Hematopoietic multipotent progenitor cell treated with erythropoietin and hydrocortisone succinate and interleukin-3 and kit ligand, for 4 days (in vitro differentiated cells): ENCODE measurements around the gene ACSM6.
A peak's percentile ranks its signal among the peaks of the same experiment; 100 is the strongest.
"Not testable (repeated sequence)": the region's sequence is repeated elsewhere in the genome, so short reads cannot be mapped to it uniquely, and the experiment has no call there.

Experiments used
- DNase-seq: peaks from one replicate; pipeline ENCODE4 v3.0.0-alpha.2; 2015

Gene ACSM6

GRCh38 chr10:95217476-95217875, 23.4 kb downstream of the ACSM6 start:
- no peak for DNase-seq

GRCh38 chr10:95220539-95220938, 26.5 kb downstream of the ACSM6 start:
- DNase-seq = no peak

GRCh38 chr10:95221124-95221523, 27.1 kb downstream of the ACSM6 start:
- DNase-seq = no peak

- no peak for DNase-seq
These were observed 31.1 kb downstream of the ACSM6 start for GRCh38 chr10:95225136-95225535.

- DNase-seq = not testable (repeated sequence)
These were observed 35.1 kb downstream of the ACSM6 start for GRCh38 chr10:95228934-95229723.

GRCh38 chr10:95229724-95230627, 35.9 kb downstream of the ACSM6 start:
- DNase-seq = no peak

- peak; percentile 81 for DNase-seq
These were observed 36.9 kb downstream of the ACSM6 start for GRCh38 chr10:95230677-95231586.

- no peak for DNase-seq
These were observed 39.5 kb downstream of the ACSM6 start for GRCh38 chr10:95233377-95234034.

GRCh38 chr10:95234951-95235350, 40.9 kb downstream of the ACSM6 start:
- DNase-seq = no peak

- no peak for DNase-seq
These were observed 41.6 kb downstream of the ACSM6 start for GRCh38 chr10:95235676-95236067.

GRCh38 chr10:95236068-95236903, 42.2 kb downstream of the ACSM6 start:
- peak; percentile 47 for DNase-seq

GRCh38 chr10:95237376-95238170, 43.5 kb downstream of the ACSM6 start:
- no peak for DNase-seq

- DNase-seq = not testable (repeated sequence)
These were observed 46.1 kb downstream of the ACSM6 start for GRCh38 chr10:95240096-95240495.

GRCh38 chr10:95240811-95241210, 46.8 kb downstream of the ACSM6 start:
- no peak for DNase-seq

GRCh38 chr10:95241533-95241932, 47.5 kb downstream of the ACSM6 start:
- peak; percentile 36 for DNase-seq

GRCh38 chr10:95242581-95243317, 48.7 kb downstream of the ACSM6 start:
- DNase-seq = peak; percentile 77

- DNase-seq = no peak
These were observed 49.2 kb downstream of the ACSM6 start for GRCh38 chr10:95243318-95243617.

GRCh38 chr10:95244152-95244551, 50.1 kb downstream of the ACSM6 start:
- DNase-seq = no peak

- DNase-seq = no peak
These were observed 51.5 kb downstream of the ACSM6 start for GRCh38 chr10:95245425-95246055.
